OCI-M1 (cell line): ENCODE data around the gene MAN2B1.
"Not testable (repeated sequence)": the region's sequence is repeated elsewhere in the genome, so short reads cannot be mapped to it uniquely, and the experiment has no call there.

Experiments used
- DNase-seq: peaks from one replicate; lab custom pipeline; 2025; lab: John Stamatoyannopoulos, UW

Gene MAN2B1

GRCh38 chr19:12657966-12658365 is 8.6 kb downstream of the MAN2B1 start:
- DNase-seq = no peak

GRCh38 chr19:12656899-12657571 is 9.5 kb downstream of the MAN2B1 start:
- DNase-seq = no peak

GRCh38 chr19:12655546-12655945 is 11.0 kb downstream of the MAN2B1 start:
- no peak for DNase-seq

- no peak for DNase-seq
These were observed 14.3 kb downstream of the MAN2B1 start for GRCh38 chr19:12652219-12652618.

GRCh38 chr19:12649941-12650340 is 16.6 kb downstream of the MAN2B1 start:
- no peak for DNase-seq

- no peak for DNase-seq
These were observed 18.5 kb downstream of the MAN2B1 start for GRCh38 chr19:12648088-12648487.

GRCh38 chr19:12647490-12648071 is 19.0 kb downstream of the MAN2B1 start:
- DNase-seq = no peak

GRCh38 chr19:12647047-12647446 is 19.5 kb downstream of the MAN2B1 start:
- no peak for DNase-seq

- DNase-seq = no peak
These were observed 20.0 kb downstream of the MAN2B1 start for GRCh38 chr19:12646551-12646950.

- not testable (repeated sequence) for DNase-seq
These were observed 22.8 kb downstream of the MAN2B1 start for GRCh38 chr19:12643716-12644115.

- DNase-seq = no peak
These were observed 24.0 kb downstream of the MAN2B1 start for GRCh38 chr19:12642506-12642905.

GRCh38 chr19:12641456-12641855 is 25.1 kb downstream of the MAN2B1 start:
- no peak for DNase-seq

- peak; percentile 85 for DNase-seq
These were observed 26.5 kb downstream of the MAN2B1 start for GRCh38 chr19:12639901-12640613.

GRCh38 chr19:12638611-12639182 is 27.8 kb downstream of the MAN2B1 start:
- DNase-seq = no peak

GRCh38 chr19:12636631-12637030 is 29.9 kb downstream of the MAN2B1 start:
- DNase-seq = no peak

- no peak for DNase-seq
These were observed 37.3 kb downstream of the MAN2B1 start for GRCh38 chr19:12629215-12629614.

GRCh38 chr19:12628040-12629022 is 38.2 kb downstream of the MAN2B1 start:
- DNase-seq = no peak

- DNase-seq = no peak
These were observed 39.6 kb downstream of the MAN2B1 start for GRCh38 chr19:12626958-12627357.

- no peak for DNase-seq
These were observed 43.0 kb downstream of the MAN2B1 start for GRCh38 chr19:12623361-12624031.

- DNase-seq = not testable (repeated sequence)
These were observed 45.1 kb downstream of the MAN2B1 start for GRCh38 chr19:12621253-12622024.
